Superior temporal gyrus (tissue), 1 donor: ENCODE data around the gene DYRK1A.
"Not testable (repeated sequence)": the region's sequence is repeated elsewhere in the genome, so short reads cannot be mapped to it uniquely, and the experiment has no call there.

Experiments
- DNase-seq: peaks from one replicate; pipeline ENCODE4 v3.0.0-alpha.2; 2016; ENCODE audit errors: extremely low spot score

The DYRK1A gene

GRCh38 chr21:37528150-37528937 is 161.8 kb downstream of the DYRK1A start:
- DNase-seq, result no peak

GRCh38 chr21:37529649-37530048 is 163.1 kb downstream of the DYRK1A start:
- no peak for DNase-seq

- no peak for DNase-seq
These were observed 164.4 kb downstream of the DYRK1A start for GRCh38 chr21:37530901-37531351.

GRCh38 chr21:37531431-37531932 is 164.9 kb downstream of the DYRK1A start:
- DNase-seq, result no peak

GRCh38 chr21:37532868-37533780 is 166.6 kb downstream of the DYRK1A start:
- DNase-seq, result no peak

GRCh38 chr21:37534431-37534830 is 167.9 kb downstream of the DYRK1A start:
- DNase-seq, result no peak

GRCh38 chr21:37535130-37535529 is 168.6 kb downstream of the DYRK1A start:
- no peak for DNase-seq

GRCh38 chr21:37535672-37536071 is 169.1 kb downstream of the DYRK1A start:
- no peak for DNase-seq

- DNase-seq, result no peak
These were observed 170.2 kb downstream of the DYRK1A start for GRCh38 chr21:37536616-37537278.

GRCh38 chr21:37537391-37537996 is 170.9 kb downstream of the DYRK1A start:
- no peak for DNase-seq

GRCh38 chr21:37538971-37539590 is 172.5 kb downstream of the DYRK1A start:
- no peak for DNase-seq

GRCh38 chr21:37541128-37541527 is 174.6 kb downstream of the DYRK1A start:
- DNase-seq, result not testable (repeated sequence)

GRCh38 chr21:37542512-37542911 is 175.9 kb downstream of the DYRK1A start:
- DNase-seq, result no peak

GRCh38 chr21:37546299-37546908 is 179.8 kb downstream of the DYRK1A start:
- DNase-seq, result no peak

GRCh38 chr21:37546949-37547614 is 180.5 kb downstream of the DYRK1A start:
- no peak for DNase-seq

- no peak for DNase-seq
These were observed 181.1 kb downstream of the DYRK1A start for GRCh38 chr21:37547615-37548200.

- no peak for DNase-seq
These were observed 182.0 kb downstream of the DYRK1A start for GRCh38 chr21:37548521-37548981.

GRCh38 chr21:37549730-37550129 is 183.2 kb downstream of the DYRK1A start:
- DNase-seq, result not testable (repeated sequence)

GRCh38 chr21:37550157-37550556 is 183.6 kb downstream of the DYRK1A start:
- DNase-seq, result no peak
